WTC11 (cell line): ENCODE measurements around the gene SPAG9. TPM values are rescaled to one million over a fixed set of nuclear protein-coding genes. Genes with fewer than 3 reads are reported as not detected.

Experiments used
- ATAC-seq: fragments of 200-7000 bp; cut with Tn5 transposase; 2 replicates; pipeline ENCODE4 v1.10.0; 2021; ENCODE audit warnings: mild to moderate bottlenecking, moderate library complexity
- CTCF ChIA-PET: fragments of 300-600 bp; sonication (Branson Sonifier 250); formaldehyde crosslinking; loops from one replicate; lab custom pipeline; 2021; ENCODE audit warnings: antibody characterized with exemption; lab: Charles Lee
- POLR2A ChIA-PET: fragments of 350-600 bp; sonication (Branson Sonifier 250); formaldehyde crosslinking; loops from one replicate; lab custom pipeline; 2021; ENCODE audit warnings: antibody characterized with exemption; lab: Charles Lee
- DNase-seq: peaks from one replicate; pipeline ENCODE4 v3.0.0; 2021; ENCODE audit warnings: low spot score
- H3K27ac Mint-ChIP-seq: 2 replicates; pipeline ENCODE4 v1.8.0; 2021; ENCODE audit warnings: mixed read lengths
- H3K27me3 Mint-ChIP-seq: 2 replicates; pipeline ENCODE4 v1.8.0; 2021; ENCODE audit warnings: low read depth, mild to moderate bottlenecking, moderate library complexity, mixed read lengths
- H3K36me3 Mint-ChIP-seq: 2 replicates; pipeline ENCODE4 v1.8.0; 2021; ENCODE audit warnings: mixed read lengths
- H3K4me1 Mint-ChIP-seq: 2 replicates; pipeline ENCODE4 v1.8.0; 2022; ENCODE audit warnings: mixed read lengths
- H3K4me3 Mint-ChIP-seq: 2 replicates; pipeline ENCODE4 v1.8.0; 2021; ENCODE audit warnings: mild to moderate bottlenecking, moderate library complexity, mixed read lengths
- H3K9me3 Mint-ChIP-seq: 2 replicates; pipeline ENCODE4 v1.8.0; 2021; ENCODE audit warnings: mixed read lengths
- FOXK1 ChIP-seq: sonication (generic); formaldehyde crosslinking; IDR thresholded peaks from 2 replicates; pipeline ENCODE4 v1.8.0; 2022; ENCODE audit warnings: mild to moderate bottlenecking, moderate library complexity, missing genetic modification reagents
- FOXP4 ChIP-seq: sonication (generic); formaldehyde crosslinking; IDR thresholded peaks from 2 replicates; pipeline ENCODE4 v1.8.0; 2022; ENCODE audit warnings: mild to moderate bottlenecking, missing genetic modification reagents
- GRHL2 ChIP-seq: fragments of 250-450 bp; sonication (Bioruptor Pico); IDR thresholded peaks from 2 replicates; pipeline ENCODE4 v1.8.0; 2022; ENCODE audit warnings: mild to moderate bottlenecking, moderate library complexity; ENCODE audit not compliant: insufficient replicate concordance, severe bottlenecking
- GTF2I ChIP-seq: fragments of 250-450 bp; sonication (Bioruptor Pico); conservative IDR thresholded peaks from 2 replicates; pipeline ENCODE4 v1.4.0; 2021; ENCODE audit warnings: mild to moderate bottlenecking
- IRF2 ChIP-seq: sonication (generic); formaldehyde crosslinking; IDR thresholded peaks from 2 replicates; pipeline ENCODE4 v1.8.0; 2022; ENCODE audit warnings: low read depth, missing genetic modification reagents, borderline replicate concordance
- JUN ChIP-seq: sonication (generic); formaldehyde crosslinking; IDR thresholded peaks from 2 replicates; pipeline ENCODE4 v1.8.0; 2023; ENCODE audit warnings: mild to moderate bottlenecking, missing genetic modification reagents
- NFATC4 ChIP-seq: fragments of 250-450 bp; sonication (Bioruptor Pico); IDR thresholded peaks from 2 replicates; pipeline ENCODE4 v1.9.0; 2021; ENCODE audit warnings: mild to moderate bottlenecking
- SMAD4 ChIP-seq: sonication (generic); formaldehyde crosslinking; IDR thresholded peaks from 2 replicates; pipeline ENCODE4 v1.8.0; 2022; ENCODE audit warnings: mild to moderate bottlenecking, missing genetic modification reagents
- SOX15 ChIP-seq: fragments of 250-450 bp; sonication (Bioruptor Pico); IDR thresholded peaks from 2 replicates; pipeline ENCODE4 v1.9.0; 2021; ENCODE audit warnings: mild to moderate bottlenecking
- SP1 ChIP-seq: sonication (generic); formaldehyde crosslinking; conservative IDR thresholded peaks from 2 replicates; pipeline ENCODE4 v1.8.1; 2022; ENCODE audit warnings: missing genetic modification reagents
- TCF7 ChIP-seq: sonication (generic); formaldehyde crosslinking; IDR thresholded peaks from 2 replicates; pipeline ENCODE4 v1.8.0; 2022; ENCODE audit warnings: mild to moderate bottlenecking, low read depth, missing genetic modification reagents, moderate library complexity
- TEAD4 ChIP-seq: sonication (generic); formaldehyde crosslinking; IDR thresholded peaks from 2 replicates; pipeline ENCODE4 v1.8.0; 2022; ENCODE audit warnings: mild to moderate bottlenecking, missing genetic modification reagents
- ZNF121 ChIP-seq: sonication (generic); formaldehyde crosslinking; IDR thresholded peaks from 2 replicates; pipeline ENCODE4 v1.8.0; 2023; ENCODE audit warnings: missing genetic modification reagents
- ZNF219 ChIP-seq: sonication (generic); formaldehyde crosslinking; IDR thresholded peaks from 2 replicates; pipeline ENCODE4 v1.8.0; 2023; ENCODE audit warnings: missing genetic modification reagents, mild to moderate bottlenecking, borderline replicate concordance
- ZNF671 ChIP-seq: fragments of 250-450 bp; sonication (Bioruptor Pico); IDR thresholded peaks from 2 replicates; pipeline ENCODE4 v1.8.0; 2021; ENCODE audit warnings: mild to moderate bottlenecking
- total RNA-seq: library from RNA; stranded (reverse); gene quantifications from 3 replicates; pipeline ENCODE4 v1.2.3, GENCODE V29; 2021
- TF ChIP-seq, protein P1 (sequence below): sonication (generic); formaldehyde crosslinking; IDR thresholded peaks from 2 replicates; pipeline ENCODE4 v1.8.1; 2023; ENCODE audit warnings: mild to moderate bottlenecking, missing genetic modification reagents
- TF ChIP-seq, protein P2 (sequence below): sonication (generic); formaldehyde crosslinking; conservative IDR thresholded peaks from 2 replicates; pipeline ENCODE4 v1.8.1; 2023; ENCODE audit warnings: mild to moderate bottlenecking, low read depth, missing genetic modification reagents, moderate library complexity
- TF ChIP-seq, protein P3 (sequence below): sonication (generic); formaldehyde crosslinking; IDR thresholded peaks from 2 replicates; pipeline ENCODE4 v1.8.1; 2023; ENCODE audit warnings: mild to moderate bottlenecking, missing genetic modification reagents, borderline replicate concordance

SPAG9 gene
- total RNA-seq, 1 experiment from 2014 or later: 51.9 TPM

DNA sequence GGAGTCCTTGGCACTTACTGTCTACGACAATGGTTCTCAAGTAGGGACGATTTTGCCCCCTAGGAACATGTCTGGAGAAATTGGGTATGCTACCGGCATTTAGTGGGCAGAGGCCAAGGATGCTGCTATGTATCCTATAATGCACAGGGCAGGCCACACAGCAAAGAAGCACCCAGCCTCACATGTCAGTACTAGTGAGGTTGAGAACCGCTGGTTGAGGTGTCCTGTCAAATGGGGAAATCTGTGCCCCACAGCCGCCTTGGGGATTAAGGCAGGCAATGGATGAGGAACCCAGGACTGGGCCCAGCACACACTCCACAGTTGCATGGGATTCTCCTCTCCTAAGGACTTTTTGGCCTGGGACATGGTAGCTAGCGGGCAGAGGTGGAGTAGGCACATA lies 167.8 kb downstream of the SPAG9 start (continued):
- no peak for TF ChIP-seq IRF2 (CRISPR knock-in tag)
- no peak for TF ChIP-seq ZNF671
- TF ChIP-seq FOXK1 (CRISPR knock-in tag): no peak
- TF ChIP-seq SMAD4: no peak
- no peak for TF ChIP-seq NFATC4 (CRISPR knock-in tag)
- TF ChIP-seq, protein P1, sequence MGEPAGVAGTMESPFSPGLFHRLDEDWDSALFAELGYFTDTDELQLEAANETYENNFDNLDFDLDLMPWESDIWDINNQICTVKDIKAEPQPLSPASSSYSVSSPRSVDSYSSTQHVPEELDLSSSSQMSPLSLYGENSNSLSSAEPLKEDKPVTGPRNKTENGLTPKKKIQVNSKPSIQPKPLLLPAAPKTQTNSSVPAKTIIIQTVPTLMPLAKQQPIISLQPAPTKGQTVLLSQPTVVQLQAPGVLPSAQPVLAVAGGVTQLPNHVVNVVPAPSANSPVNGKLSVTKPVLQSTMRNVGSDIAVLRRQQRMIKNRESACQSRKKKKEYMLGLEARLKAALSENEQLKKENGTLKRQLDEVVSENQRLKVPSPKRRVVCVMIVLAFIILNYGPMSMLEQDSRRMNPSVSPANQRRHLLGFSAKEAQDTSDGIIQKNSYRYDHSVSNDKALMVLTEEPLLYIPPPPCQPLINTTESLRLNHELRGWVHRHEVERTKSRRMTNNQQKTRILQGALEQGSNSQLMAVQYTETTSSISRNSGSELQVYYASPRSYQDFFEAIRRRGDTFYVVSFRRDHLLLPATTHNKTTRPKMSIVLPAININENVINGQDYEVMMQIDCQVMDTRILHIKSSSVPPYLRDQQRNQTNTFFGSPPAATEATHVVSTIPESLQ: no peak
- no peak for TF ChIP-seq FOXP4
- TF ChIP-seq, protein P2, sequence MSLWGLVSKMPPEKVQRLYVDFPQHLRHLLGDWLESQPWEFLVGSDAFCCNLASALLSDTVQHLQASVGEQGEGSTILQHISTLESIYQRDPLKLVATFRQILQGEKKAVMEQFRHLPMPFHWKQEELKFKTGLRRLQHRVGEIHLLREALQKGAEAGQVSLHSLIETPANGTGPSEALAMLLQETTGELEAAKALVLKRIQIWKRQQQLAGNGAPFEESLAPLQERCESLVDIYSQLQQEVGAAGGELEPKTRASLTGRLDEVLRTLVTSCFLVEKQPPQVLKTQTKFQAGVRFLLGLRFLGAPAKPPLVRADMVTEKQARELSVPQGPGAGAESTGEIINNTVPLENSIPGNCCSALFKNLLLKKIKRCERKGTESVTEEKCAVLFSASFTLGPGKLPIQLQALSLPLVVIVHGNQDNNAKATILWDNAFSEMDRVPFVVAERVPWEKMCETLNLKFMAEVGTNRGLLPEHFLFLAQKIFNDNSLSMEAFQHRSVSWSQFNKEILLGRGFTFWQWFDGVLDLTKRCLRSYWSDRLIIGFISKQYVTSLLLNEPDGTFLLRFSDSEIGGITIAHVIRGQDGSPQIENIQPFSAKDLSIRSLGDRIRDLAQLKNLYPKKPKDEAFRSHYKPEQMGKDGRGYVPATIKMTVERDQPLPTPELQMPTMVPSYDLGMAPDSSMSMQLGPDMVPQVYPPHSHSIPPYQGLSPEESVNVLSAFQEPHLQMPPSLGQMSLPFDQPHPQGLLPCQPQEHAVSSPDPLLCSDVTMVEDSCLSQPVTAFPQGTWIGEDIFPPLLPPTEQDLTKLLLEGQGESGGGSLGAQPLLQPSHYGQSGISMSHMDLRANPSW (CRISPR knock-in tag): no peak
- no peak for TF ChIP-seq TCF7 (CRISPR knock-in tag)
- TF ChIP-seq ZNF219 (CRISPR knock-in tag): no peak
- TF ChIP-seq ZNF121 (CRISPR knock-in tag): no peak
- TF ChIP-seq TEAD4 (CRISPR knock-in tag): no peak

DNA sequence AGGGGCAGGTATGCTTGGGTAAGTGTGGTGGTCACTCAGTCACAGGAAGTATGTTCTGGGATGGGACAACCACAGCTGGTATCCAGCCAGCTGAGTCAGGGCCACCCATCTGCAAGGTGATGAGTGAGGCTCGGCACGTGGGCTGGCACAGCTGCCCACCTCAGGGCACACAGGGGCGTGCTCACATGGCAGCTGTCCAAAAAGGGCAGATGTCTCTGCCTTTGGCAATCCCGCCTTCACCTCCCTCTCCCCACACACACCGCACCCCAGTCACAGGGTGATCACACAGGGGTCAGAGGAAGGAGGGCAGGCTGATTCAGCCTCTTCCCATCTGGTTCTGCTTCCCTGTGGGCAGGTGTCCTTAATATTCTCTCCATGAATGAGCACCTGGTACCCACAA lies 168.7 kb downstream of the SPAG9 start:
- no peak for DNase-seq
- no peaks in the 10 kb centered on the region for H3K9me3 Mint-ChIP-seq
- no peak overlapping the region for H3K27ac Mint-ChIP-seq

More for the DNA sequence above, 168.7 kb downstream of the SPAG9 start:
- CTCF ChIA-PET: interaction anchor here (1.7 to 6.6 kb wide), 3 partner anchors 87 to 167 kb away, joined by 13 to 85 read pairs (median 63); partner anchors contain the start of gene TOB1
- no peak for TF ChIP-seq SOX15 (CRISPR knock-in tag)
- TF ChIP-seq SP1: no peak
- no peak for TF ChIP-seq GTF2I (CRISPR knock-in tag)
- TF ChIP-seq GRHL2: no peak
- no peak for TF ChIP-seq JUN (CRISPR knock-in tag)
- TF ChIP-seq, protein P3, sequence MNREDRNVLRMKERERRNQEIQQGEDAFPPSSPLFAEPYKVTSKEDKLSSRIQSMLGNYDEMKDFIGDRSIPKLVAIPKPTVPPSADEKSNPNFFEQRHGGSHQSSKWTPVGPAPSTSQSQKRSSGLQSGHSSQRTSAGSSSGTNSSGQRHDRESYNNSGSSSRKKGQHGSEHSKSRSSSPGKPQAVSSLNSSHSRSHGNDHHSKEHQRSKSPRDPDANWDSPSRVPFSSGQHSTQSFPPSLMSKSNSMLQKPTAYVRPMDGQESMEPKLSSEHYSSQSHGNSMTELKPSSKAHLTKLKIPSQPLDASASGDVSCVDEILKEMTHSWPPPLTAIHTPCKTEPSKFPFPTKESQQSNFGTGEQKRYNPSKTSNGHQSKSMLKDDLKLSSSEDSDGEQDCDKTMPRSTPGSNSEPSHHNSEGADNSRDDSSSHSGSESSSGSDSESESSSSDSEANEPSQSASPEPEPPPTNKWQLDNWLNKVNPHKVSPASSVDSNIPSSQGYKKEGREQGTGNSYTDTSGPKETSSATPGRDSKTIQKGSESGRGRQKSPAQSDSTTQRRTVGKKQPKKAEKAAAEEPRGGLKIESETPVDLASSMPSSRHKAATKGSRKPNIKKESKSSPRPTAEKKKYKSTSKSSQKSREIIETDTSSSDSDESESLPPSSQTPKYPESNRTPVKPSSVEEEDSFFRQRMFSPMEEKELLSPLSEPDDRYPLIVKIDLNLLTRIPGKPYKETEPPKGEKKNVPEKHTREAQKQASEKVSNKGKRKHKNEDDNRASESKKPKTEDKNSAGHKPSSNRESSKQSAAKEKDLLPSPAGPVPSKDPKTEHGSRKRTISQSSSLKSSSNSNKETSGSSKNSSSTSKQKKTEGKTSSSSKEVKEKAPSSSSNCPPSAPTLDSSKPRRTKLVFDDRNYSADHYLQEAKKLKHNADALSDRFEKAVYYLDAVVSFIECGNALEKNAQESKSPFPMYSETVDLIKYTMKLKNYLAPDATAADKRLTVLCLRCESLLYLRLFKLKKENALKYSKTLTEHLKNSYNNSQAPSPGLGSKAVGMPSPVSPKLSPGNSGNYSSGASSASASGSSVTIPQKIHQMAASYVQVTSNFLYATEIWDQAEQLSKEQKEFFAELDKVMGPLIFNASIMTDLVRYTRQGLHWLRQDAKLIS (CRISPR knock-in tag): no peak
- TF ChIP-seq, protein P1: no peak
- TF ChIP-seq, all 79 proteins: peak for 0
- no peaks in the 10 kb centered on the region for H3K36me3 Mint-ChIP-seq
- H3K27me3 Mint-ChIP-seq: no peaks in the 10 kb centered on the region
- no peak for ATAC-seq
- H3K4me1 Mint-ChIP-seq: peaks cover 71% of the 10 kb centered on the region
- H3K4me3 Mint-ChIP-seq: no peak overlapping the region
- POLR2A ChIA-PET: interaction anchor here (1.3 kb wide), 1 partner anchor 86 kb away, joined by 4 read pairs; the partner anchor contains the start of gene TOB1
